IMR-90 (cell line): ENCODE data around the gene MAGEA1. TPM values are rescaled to one million over a fixed set of nuclear protein-coding genes. Genes with fewer than 3 reads are reported as not detected.

ENCODE experiments used
- ATAC-seq: fragments of 200-7000 bp; cut with Tn5 transposase; 2 replicates; pipeline ENCODE4 v1.9.1; 2020; ENCODE audit warnings: low read depth, mild to moderate bottlenecking, moderate library complexity
- BruUV-seq: library from RNA; stranded (reverse); fragments of 400-500 nt; replicated peaks from 2 replicates; lab custom pipeline; 2021; lab: Mats Ljungman, UMichigan
- CTCF ChIA-PET: fragments of 300-600 bp; formaldehyde crosslinking; extraction: SDS; loops from one replicate; lab custom pipeline; 2021; ENCODE audit warnings: antibody characterized with exemption; lab: Yijun Ruan, JAX
- POLR2A ChIA-PET: fragments of 300-600 bp; sonication (Branson Sonifier 250); formaldehyde crosslinking; loops from one replicate; lab custom pipeline; 2022; ENCODE audit warnings: antibody characterized with exemption; ENCODE audit not compliant: unreplicated experiment; lab: Charles Lee
- DNase-seq: peaks from one replicate; pipeline ENCODE4 v3.0.0; 2013
- H2AFZ ChIP-seq: replicated peaks from 2 replicates; pipeline ENCODE3; 2013; ENCODE audit warnings: low read length, mild to moderate bottlenecking; ENCODE audit not compliant: poor library complexity
- H2AK5ac ChIP-seq: 2 replicates; pipeline ENCODE4 v1.6.1; 2013; ENCODE audit warnings: low read depth, low read length, inconsistent platforms
- H2AK9ac ChIP-seq: replicated peaks from 2 replicates; pipeline ENCODE3; 2013; ENCODE audit warnings: mild to moderate bottlenecking, low read depth, low read length, moderate library complexity; ENCODE audit not compliant: poor library complexity
- H2BK120ac ChIP-seq: 2 replicates; pipeline ENCODE4 v1.6.1; 2013; ENCODE audit warnings: low read depth, low read length, inconsistent platforms
- H2BK15ac ChIP-seq: 3 replicates; pipeline ENCODE4 v1.6.1; 2013; ENCODE audit warnings: low read depth, low read length, inconsistent platforms
- H2BK20ac ChIP-seq: 2 replicates; pipeline ENCODE4 v1.6.1; 2013; ENCODE audit warnings: low read depth, mild to moderate bottlenecking, inconsistent platforms, low read length, moderate library complexity
- H2BK5ac ChIP-seq: 2 replicates; pipeline ENCODE4 v1.6.1; 2013; ENCODE audit warnings: mild to moderate bottlenecking, low read depth, low read length, inconsistent platforms; ENCODE audit not compliant: poor library complexity, severe bottlenecking
- H3K14ac ChIP-seq: replicated peaks from 2 replicates; pipeline ENCODE4 v1.6.1; 2013; ENCODE audit warnings: low read depth, low read length, inconsistent platforms
- H3K18ac ChIP-seq: 2 replicates; pipeline ENCODE4 v1.6.1; 2013; ENCODE audit warnings: low read depth, low read length, control low read depth
- H3K23ac ChIP-seq: 2 replicates; pipeline ENCODE4 v1.6.1; 2013; ENCODE audit warnings: low read depth, low read length, inconsistent platforms
- H3K27ac ChIP-seq: 2 replicates; pipeline ENCODE4 v1.5.1; 2013; ENCODE audit warnings: mild to moderate bottlenecking, control low read depth, low read length; ENCODE audit not compliant: insufficient read depth
- H3K27me3 ChIP-seq: 2 replicates; pipeline ENCODE4 v1.6.1; 2013; ENCODE audit warnings: low read length; ENCODE audit not compliant: control insufficient read depth, insufficient read depth
- H3K36me3 ChIP-seq: 2 replicates; pipeline ENCODE4 v1.6.1; 2013; ENCODE audit warnings: low read length, mixed read lengths; ENCODE audit not compliant: control insufficient read depth, insufficient read depth
- H3K4ac ChIP-seq: 2 replicates; pipeline ENCODE4 v1.6.1; 2013; ENCODE audit warnings: low read depth, low read length, inconsistent platforms
- H3K4me1 ChIP-seq: 2 replicates; pipeline ENCODE4 v1.6.1; 2013; ENCODE audit warnings: low read length, mixed read lengths; ENCODE audit not compliant: control insufficient read depth, insufficient read depth
- H3K4me2 ChIP-seq: 2 replicates; pipeline ENCODE4 v1.6.1; 2013; ENCODE audit warnings: low read depth, mild to moderate bottlenecking, control low read depth, low read length, moderate library complexity
- H3K4me3 ChIP-seq: 2 replicates; pipeline ENCODE4 v1.5.1; 2013; ENCODE audit warnings: low read depth, mild to moderate bottlenecking, control low read depth, low read length, moderate library complexity; ENCODE audit not compliant: insufficient read depth
- H3K56ac ChIP-seq: 2 replicates; pipeline ENCODE4 v1.6.1; 2013; ENCODE audit warnings: low read length, inconsistent platforms; ENCODE audit not compliant: insufficient read depth; ENCODE audit errors: extremely low read depth
- H3K79me1 ChIP-seq, 2 experiments: 2 replicates each; pipeline ENCODE4 v1.6.1; 2013; ENCODE audit warnings: low read length in 2 of 2, inconsistent platforms in 1 of 2, low read depth in 1 of 2
- H3K9ac ChIP-seq: 2 replicates; pipeline ENCODE4 v1.6.1; 2013; ENCODE audit warnings: low read depth, low read length, control low read depth
- H3K9me1 ChIP-seq: 2 replicates; pipeline ENCODE4 v1.6.1; 2013; ENCODE audit warnings: low read length, inconsistent platforms; ENCODE audit not compliant: insufficient read depth
- H3K9me3 ChIP-seq: 2 replicates; pipeline ENCODE4 v1.6.1; 2013; ENCODE audit warnings: low read length; ENCODE audit not compliant: control insufficient read depth, insufficient read depth
- H4K20me1 ChIP-seq: 2 replicates; pipeline ENCODE4 v1.6.1; 2013; ENCODE audit warnings: low read length, inconsistent platforms; ENCODE audit not compliant: insufficient read depth
- H4K5ac ChIP-seq: 2 replicates; pipeline ENCODE4 v1.6.1; 2013; ENCODE audit warnings: mild to moderate bottlenecking, low read depth, low read length, control low read depth
- H4K8ac ChIP-seq, 2 experiments: 2 replicates each; pipeline ENCODE4 v1.6.1; 2013; ENCODE audit warnings: low read depth in 2 of 2, low read length in 2 of 2, control low read depth in 1 of 2, inconsistent platforms in 1 of 2
- H4K91ac ChIP-seq: 2 replicates; pipeline ENCODE4 v1.6.1; 2013; ENCODE audit warnings: low read depth, low read length, inconsistent platforms; ENCODE audit not compliant: insufficient read depth
- BHLHE40 ChIP-seq: fragments of 150-350 bp; IDR thresholded peaks from 2 replicates; pipeline ENCODE4 v1.6.1; 2016; ENCODE audit warnings: mild to moderate bottlenecking, low read depth, low read length
- CEBPB ChIP-seq: IDR thresholded peaks from 2 replicates; pipeline ENCODE4 v1.6.1; 2012; ENCODE audit warnings: low read depth, low read length, improper control_type of control experiment
- CHD1 ChIP-seq: IDR thresholded peaks from 2 replicates; pipeline ENCODE4 v1.6.1; 2012; ENCODE audit warnings: low read depth, low read length, improper control_type of control experiment
- CTCF ChIP-seq: conservative IDR thresholded peaks from 2 replicates; pipeline ENCODE4 v1.5.1; 2012; ENCODE audit warnings: mild to moderate bottlenecking, low read depth, low read length, improper control_type of control experiment
- ELK1 ChIP-seq: fragments of 150-350 bp; IDR thresholded peaks from 2 replicates; pipeline ENCODE4 v1.6.1; 2016; ENCODE audit warnings: low read depth, mild to moderate bottlenecking, low read length, moderate library complexity, borderline replicate concordance
- FOS ChIP-seq: fragments of 150-350 bp; IDR thresholded peaks from 2 replicates; pipeline ENCODE4 v1.6.1; 2016; ENCODE audit warnings: low read depth, low read length
- MAFK ChIP-seq: IDR thresholded peaks from 2 replicates; pipeline ENCODE4 v1.6.1; 2012; ENCODE audit warnings: low read depth, low read length, improper control_type of control experiment
- MAZ ChIP-seq: IDR thresholded peaks from 2 replicates; pipeline ENCODE4 v1.6.1; 2012; ENCODE audit warnings: low read depth, mild to moderate bottlenecking, low read length, improper control_type of control experiment, moderate library complexity, borderline replicate concordance
- MXI1 ChIP-seq: IDR thresholded peaks from 2 replicates; pipeline ENCODE4 v1.6.1; 2012; ENCODE audit warnings: low read depth, mild to moderate bottlenecking, low read length, moderate library complexity, borderline replicate concordance
- NFE2L2 ChIP-seq: fragments of 150-350 bp; IDR thresholded peaks from 2 replicates; pipeline ENCODE4 v1.6.1; 2016; ENCODE audit warnings: low read depth, mild to moderate bottlenecking, low read length
- POLR2A ChIP-seq: IDR thresholded peaks from 2 replicates; pipeline ENCODE4 v1.6.1; 2012; ENCODE audit warnings: mild to moderate bottlenecking, low read depth, low read length
- RAD21 ChIP-seq: IDR thresholded peaks from 2 replicates; pipeline ENCODE4 v1.6.1; 2012; ENCODE audit warnings: low read length, improper control_type of control experiment
- RCOR1 ChIP-seq: IDR thresholded peaks from 2 replicates; pipeline ENCODE4 v1.6.1; 2012; ENCODE audit warnings: mild to moderate bottlenecking, low read length, improper control_type of control experiment; ENCODE audit not compliant: insufficient replicate concordance
- RFX5 ChIP-seq: IDR thresholded peaks from 2 replicates; pipeline ENCODE4 v1.8.0; 2012; ENCODE audit warnings: low read depth, mild to moderate bottlenecking, low read length, moderate library complexity
- SMC3 ChIP-seq: fragments of 150-350 bp; IDR thresholded peaks from 2 replicates; pipeline ENCODE4 v1.6.1; 2016; ENCODE audit warnings: low read depth, mild to moderate bottlenecking, antibody characterized with exemption, low read length, moderate library complexity
- USF2 ChIP-seq: fragments of 150-350 bp; IDR thresholded peaks from 2 replicates; pipeline ENCODE4 v1.6.1; 2017; ENCODE audit warnings: mild to moderate bottlenecking, antibody characterized with exemption, low read length, low read depth
- WGBS, 2 experiments: methylation state at CpG; one replicate each; pipeline versions ENCODE4 v1.1.5 to v1.1.7; 2013; ENCODE audit warnings: missing lambda C conversion rate in 2 of 2; ENCODE audit not compliant: insufficient read length in 1 of 2; ENCODE audit errors: extremely low coverage in 2 of 2; 5-methylcytosine and 5-hydroxymethylcytosine counted together
- dilution Hi-C: fragments of 300-500 bp; cut with HindIII; formaldehyde crosslinking; loops from one replicate; pipeline ENCODE4 v1.14.3; 2018; ENCODE audit warnings: low sequenced_read_pairs; ENCODE audit not compliant: unreplicated experiment
- in situ Hi-C: fragments of 300-500 bp; cut with MboI; formaldehyde crosslinking; loops from 3 replicates; pipeline ENCODE4 v1.14.3; 2019; ENCODE audit warnings: low sequenced_read_pairs, inconsistent platforms, mixed read lengths
- intact Hi-C: fragments of 100-400 bp; cut with micrococcal nuclease; formaldehyde crosslinking; loops from 2 replicates; pipeline ENCODE4 v1.10.0; 2022
- polyA plus RNA-seq, 3 experiments: library from polyadenylated mRNA; depleted of rRNA; stranded (reverse); fragments of >200 nt; gene quantifications; 2 replicates each; pipeline ENCODE4 v1.2.3, GENCODE V29; 2012; ENCODE audit warnings: low replicate concordance in 1 of 3
- total RNA-seq: library from RNA; depleted of rRNA; stranded (reverse); fragments of >200 nt; gene quantifications from 2 replicates; pipeline ENCODE4 v1.2.3, GENCODE V29; 2012

Gene MAGEA1
- total and polyA plus RNA-seq, 2 of the 4 experiments (the other 2 are of a cell fraction), result not detected

- Histone ChIP-seq H3K79me1 (no peaks in the 10 kb centered on the region), H4K8ac (no peak overlapping the region), H3K4me2 (no peak overlapping the region), H3K23ac (no peak overlapping the region), H3K9me3 (no peaks in the 10 kb centered on the region), H3K4me1 (no peaks in the 10 kb centered on the region), H3K9ac (no peak overlapping the region), H3K36me3 (no peaks in the 10 kb centered on the region), H3K4ac (no peak overlapping the region), H3K27ac (no peak overlapping the region), H3K4me3 (no peak overlapping the region), H3K9me1 (no peaks in the 10 kb centered on the region), H4K91ac (no peak overlapping the region), H2AK5ac (no peak overlapping the region), H3K56ac (no peak overlapping the region), H3K27me3 (no peaks in the 10 kb centered on the region), H2BK20ac (no peak overlapping the region), H2BK15ac (no peak overlapping the region), H2AFZ (no peak overlapping the region), H2BK120ac (no peak overlapping the region), H2BK5ac (no peak overlapping the region), H4K20me1 (no peaks in the 10 kb centered on the region), H3K18ac (no peak overlapping the region), H3K14ac (no peak overlapping the region), H2AK9ac (no peak overlapping the region), H4K5ac (no peak overlapping the region)
- no CpG with 5 or more reads among the region's 1 CpG for WGBS, 2 experiments
- DNase-seq (no peak), ATAC-seq (no peak)
- dilution Hi-C loops, result no loop called here
- BruUV-seq, result no TSS peak
- intact Hi-C loops, result no loop called here
- ChIA-PET CTCF (interaction anchor here (0.6 kb wide), 1 partner anchor 130 kb away, joined by 3 read pairs; no protein-coding TSS in a partner anchor), POLR2A (no interaction called here)
- in situ Hi-C loops, result loop anchor here (25.0 kb wide), 1 partner anchor 222 kb away; the partner anchor contains the start of genes PNMA6E and ZFP92
- TF ChIP-seq BHLHE40 (no peak), USF2 (no peak), CEBPB (no peak), SMC3 (no peak), FOS (no peak), RFX5 (no peak), CTCF (no peak), MAZ (no peak), NFE2L2 (no peak), MAFK (no peak), MXI1 (no peak), CHD1 (no peak), RAD21 (no peak), POLR2A (no peak), RCOR1 (no peak), ELK1 (no peak)
Measured at GRCh38 chrX:153190381-153190780, 11.3 kb downstream of the MAGEA1 start.
